GM21786 (cell line): ENCODE measurements around the gene CEP170.

ENCODE experiments used
- ATAC-seq: cut with Tn5 transposase; IDR thresholded peaks from one replicate; pipeline ENCODE4 v1.9.1; 2021; ENCODE audit not compliant: unreplicated experiment

Gene CEP170

GRCh38 chr1:243254927-243255790 lies at the start of gene CEP170:
TSS of gene CEP170 (minus strand) at chr1:243255281. CDS start at chr1:243225280, 30,001 bp downstream.
- peak; percentile 51 for ATAC-seq

DNA sequence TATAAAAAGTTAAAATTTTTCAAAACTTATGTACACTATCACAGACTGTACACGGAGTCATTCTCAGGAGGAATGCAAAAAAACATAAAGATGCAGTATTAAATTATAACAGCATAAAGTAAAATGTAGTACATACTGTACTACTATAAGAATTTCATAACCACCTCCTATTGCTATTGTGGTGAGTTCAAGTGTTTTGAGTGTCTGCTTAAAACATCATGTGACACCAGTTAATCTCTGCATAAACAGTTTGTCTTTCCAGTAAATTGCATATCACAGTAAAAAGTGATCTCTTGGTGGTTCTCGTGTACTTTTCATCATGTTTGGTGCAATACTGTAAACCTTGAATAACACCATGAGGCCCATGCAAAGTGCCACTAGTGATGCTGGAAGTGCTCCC lies 46.0 kb upstream of the CEP170 start:
- no peak for ATAC-seq

DNA sequence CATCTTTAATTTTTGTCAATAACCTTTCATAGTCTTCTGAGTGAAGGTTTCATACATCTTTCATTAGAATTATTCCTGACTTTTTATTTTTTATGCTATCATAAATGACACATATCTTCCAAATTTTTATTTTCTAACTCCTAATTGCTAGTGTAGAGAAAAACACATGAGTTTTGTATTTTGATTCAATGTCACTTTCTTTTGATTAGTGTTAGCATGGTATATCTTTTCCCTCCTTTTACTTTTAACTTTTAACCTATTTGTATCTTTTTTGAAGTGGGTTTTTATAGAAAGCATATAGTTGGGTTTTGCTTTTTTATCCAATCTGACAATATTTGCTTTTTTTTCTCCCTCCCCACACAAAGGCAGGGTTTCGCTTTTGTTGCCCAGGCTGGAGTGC lies 44.0 kb upstream of the CEP170 start:
- ATAC-seq, result no peak

GRCh38 chr1:243294723-243295121 lies 39.6 kb upstream of the CEP170 start:
- no peak for ATAC-seq

DNA sequence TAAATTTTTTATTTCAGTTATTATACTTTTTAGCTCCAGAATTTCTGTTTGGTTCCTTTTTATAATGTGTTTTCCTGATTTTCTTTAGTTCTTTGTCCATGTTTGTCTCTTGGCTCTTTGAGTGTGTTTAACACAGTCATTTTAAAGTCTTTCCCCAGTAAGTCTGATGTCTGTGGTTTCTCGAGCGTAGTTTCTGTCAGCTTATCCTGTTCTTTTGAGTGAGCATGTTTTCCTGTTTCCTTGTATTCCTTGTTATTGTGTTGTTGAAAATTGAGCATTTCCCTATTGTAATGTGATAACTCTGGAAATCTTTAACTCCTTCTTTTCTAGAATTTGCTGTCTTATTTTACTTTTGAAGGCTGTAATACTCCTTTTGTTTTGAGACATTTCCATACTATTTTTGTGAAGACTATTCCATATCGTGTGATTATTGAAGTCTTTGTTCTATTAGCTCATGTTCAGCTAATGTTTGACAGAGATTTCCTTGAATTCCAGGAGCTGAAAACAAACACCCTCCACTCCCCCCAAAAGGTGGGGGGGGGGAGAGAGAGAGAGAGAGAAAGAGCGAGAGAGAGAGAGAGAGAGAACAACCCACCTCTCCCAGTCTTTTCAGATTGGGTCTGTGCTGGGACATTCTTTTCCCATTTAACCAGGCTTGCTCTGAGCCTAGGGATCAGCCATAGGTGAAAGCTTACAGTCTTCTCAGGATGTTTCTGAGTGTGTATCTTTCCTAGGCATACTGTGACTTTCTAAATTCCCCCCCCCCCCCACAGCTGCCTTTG lies 39.1 kb upstream of the CEP170 start:
- ATAC-seq, result no peak

- ATAC-seq, result no peak
These were observed 37.0 kb upstream of the CEP170 start for GRCh38 chr1:243292117-243292516.

- no peak for ATAC-seq
These were observed 36.2 kb upstream of the CEP170 start for GRCh38 chr1:243291292-243291691.

- ATAC-seq, result no peak
These were observed 33.0 kb upstream of the CEP170 start for GRCh38 chr1:243288062-243288461.

GRCh38 chr1:243287652-243288051 lies 32.6 kb upstream of the CEP170 start:
- ATAC-seq, result peak; percentile 90

DNA sequence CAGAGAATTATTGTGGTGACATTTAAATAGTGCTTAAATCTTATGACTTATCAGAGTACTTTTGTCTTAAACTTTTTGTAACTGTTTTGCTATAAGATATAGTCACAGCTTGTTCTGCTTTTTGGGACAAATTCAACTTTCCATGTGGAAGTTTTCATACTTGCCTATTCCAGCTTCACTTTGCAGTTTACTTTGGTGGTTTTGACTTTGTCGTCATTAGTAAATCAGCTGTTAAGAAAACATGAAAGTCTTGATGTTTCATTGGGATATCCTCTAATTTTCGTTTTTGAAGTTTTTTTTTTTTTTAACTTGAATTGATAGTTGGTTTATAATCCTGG lies 32.0 kb upstream of the CEP170 start:
- ATAC-seq, result no peak

- ATAC-seq, result no peak
These were observed 31.5 kb upstream of the CEP170 start for GRCh38 chr1:243286409-243287122.

DNA sequence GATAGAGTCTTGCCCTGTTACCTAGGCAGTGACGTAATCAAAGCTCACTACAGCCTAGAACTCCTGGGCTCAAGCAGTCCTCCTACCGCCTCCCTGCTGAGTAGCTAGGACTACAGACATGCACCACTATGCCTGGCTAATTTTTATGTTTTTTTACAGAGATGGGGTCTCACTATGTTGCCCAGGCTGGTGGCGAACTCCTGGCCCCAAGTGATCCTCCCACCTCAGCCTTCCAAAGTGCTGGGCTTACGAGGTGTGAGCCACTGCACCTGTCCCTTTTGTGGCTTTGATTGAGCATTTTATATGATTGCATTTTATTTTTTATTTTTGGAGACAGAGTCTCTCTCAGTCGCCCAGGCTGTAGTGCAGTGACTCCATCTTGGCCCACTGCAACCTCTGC lies 26.6 kb upstream of the CEP170 start:
- no peak for ATAC-seq

DNA sequence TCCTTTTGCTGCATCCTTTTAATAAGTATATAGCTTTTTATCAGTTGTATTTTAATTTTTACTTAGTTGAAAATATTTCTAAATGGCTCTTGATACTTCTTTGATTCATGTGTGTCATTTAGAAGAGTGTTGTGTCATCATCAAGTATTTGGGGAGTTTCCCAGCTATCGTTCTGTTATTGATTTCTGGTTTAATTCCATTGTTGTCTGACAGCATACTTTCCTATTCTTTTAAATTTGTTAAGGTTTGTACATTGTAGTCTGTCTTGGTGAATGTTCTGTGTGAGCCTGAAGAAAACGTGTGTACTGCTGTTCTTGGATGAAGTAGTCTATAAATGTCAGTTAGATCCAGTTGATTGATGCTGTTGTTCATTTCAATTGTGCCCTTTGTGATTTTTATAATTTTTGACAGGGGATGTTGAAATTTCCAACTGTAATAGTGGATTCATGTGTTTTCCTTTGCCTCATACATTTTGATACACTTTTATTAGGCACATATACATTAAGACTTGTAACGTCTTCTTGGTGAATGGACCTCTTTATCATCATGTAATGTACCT lies 25.6 kb upstream of the CEP170 start:
- ATAC-seq, result no peak

- no peak for ATAC-seq
These were observed 20.2 kb upstream of the CEP170 start for GRCh38 chr1:243275316-243275715.

- no peak for ATAC-seq
These were observed 18.9 kb upstream of the CEP170 start for GRCh38 chr1:243273945-243274344.

DNA sequence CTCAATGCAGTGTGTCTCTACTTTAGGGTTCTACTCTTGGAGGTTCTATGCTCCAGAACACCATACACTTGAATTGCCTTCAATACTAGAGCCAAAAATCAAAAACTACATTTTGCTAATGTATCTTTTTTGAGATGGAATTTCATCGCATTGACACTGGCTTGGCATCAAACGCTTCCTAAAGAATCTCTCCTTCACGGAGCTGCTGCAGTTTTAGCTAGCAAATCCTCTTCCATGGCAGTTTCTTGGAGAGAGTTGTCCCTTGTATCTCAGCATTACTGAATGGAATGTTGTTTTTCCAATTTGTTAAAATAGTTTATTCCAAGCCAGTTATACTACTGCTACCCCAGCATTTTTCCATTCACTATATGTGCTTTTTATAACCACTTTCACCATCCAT lies 18.4 kb upstream of the CEP170 start:
- no peak for ATAC-seq

DNA sequence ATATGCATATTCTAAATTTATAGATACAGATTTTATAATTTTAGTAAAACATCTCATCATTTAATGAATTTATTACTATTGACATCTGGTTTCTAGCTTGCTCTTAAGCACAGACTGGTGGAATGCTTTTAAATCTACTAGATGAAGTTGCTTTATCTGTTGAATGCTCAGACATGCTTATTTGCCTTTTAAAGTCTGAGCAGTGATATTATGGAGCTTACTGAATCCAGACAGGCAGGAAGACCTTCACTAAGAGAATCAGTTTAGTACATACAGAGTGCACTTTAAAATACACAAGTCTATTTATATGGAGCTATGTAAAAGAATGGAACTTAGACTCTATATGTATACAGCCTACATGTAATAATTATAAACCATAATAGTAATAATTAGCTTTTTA lies 17.3 kb upstream of the CEP170 start:
- ATAC-seq, result no peak

GRCh38 chr1:243271996-243272395 lies 16.9 kb upstream of the CEP170 start:
- ATAC-seq, result no peak

DNA sequence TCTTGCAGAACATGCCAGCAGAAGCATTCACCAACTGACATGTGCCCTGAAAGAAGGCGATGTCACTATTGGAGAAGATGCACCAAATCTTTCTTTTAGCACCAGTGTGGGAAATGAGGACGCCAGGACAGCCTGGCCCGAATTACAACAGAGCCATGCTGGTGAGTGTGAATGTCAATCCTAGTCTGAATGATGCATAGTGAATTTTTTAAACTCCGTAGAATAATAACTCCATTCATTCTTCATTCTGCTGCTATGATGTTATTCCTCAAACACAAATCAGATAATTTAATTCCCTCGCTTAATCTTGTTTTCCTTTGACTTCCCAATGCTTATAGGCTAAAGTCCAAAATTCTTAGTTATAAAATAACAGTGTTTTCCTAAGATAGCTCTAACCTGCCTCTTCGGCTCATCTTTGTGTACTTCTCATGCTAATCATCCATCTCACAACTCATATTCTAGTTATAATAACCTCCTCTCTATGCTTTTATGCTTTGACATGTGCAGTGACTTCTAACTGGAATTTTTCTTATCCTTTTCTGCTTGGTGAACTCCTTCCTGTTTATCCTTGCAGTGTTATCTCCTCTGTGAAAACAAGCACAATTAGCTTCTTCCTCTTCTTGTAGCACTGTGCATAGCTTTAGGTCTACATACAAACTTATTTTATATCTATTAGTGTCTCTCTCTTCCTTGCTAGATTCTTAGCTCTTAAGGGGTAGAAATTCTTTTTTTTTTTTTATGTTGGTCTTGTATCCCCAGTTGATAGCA lies 15.2 kb upstream of the CEP170 start:
- no peak for ATAC-seq

DNA sequence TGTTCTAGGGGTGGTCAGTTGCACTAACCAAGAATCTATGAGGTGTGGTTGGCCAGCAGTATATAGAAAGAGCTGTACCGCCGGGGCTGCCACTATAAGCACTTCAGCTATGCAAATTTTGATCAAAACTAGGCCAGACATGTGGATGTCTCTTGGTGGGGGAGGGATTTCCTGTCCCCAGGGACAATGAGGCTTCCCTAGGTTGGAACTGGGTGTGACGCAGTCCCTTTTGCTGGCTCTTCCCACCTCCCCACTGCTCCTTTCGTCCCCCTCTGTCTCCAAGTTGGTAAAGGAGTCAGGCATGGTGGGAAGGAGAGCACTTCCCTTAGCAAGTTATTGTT lies 14.3 kb upstream of the CEP170 start:
- ATAC-seq, result no peak
